Body of pancreas (tissue), 4 donors: ENCODE results near the gene EPYC.

Experiments used
- POLR2A ChIP-seq, 3 donors: fragments of 450-650 bp; IDR thresholded peaks; one replicate each; pipeline ENCODE4 v1.6.1; 2016; ENCODE audit warnings: antibody characterized with exemption in 3 of 3, mild to moderate bottlenecking in 2 of 3
- TF ChIP-seq, protein P1 (sequence below), 7 experiments: fragments of 450-650 bp in 4 of 7; fragments of 200-600 bp in 3 of 7; sonication (generic) in 3 of 7; IDR thresholded peaks; one replicate each; pipeline ENCODE4 v1.5.1; 2016 to 2019; ENCODE audit warnings: antibody characterized with exemption in 7 of 7

DNA sequence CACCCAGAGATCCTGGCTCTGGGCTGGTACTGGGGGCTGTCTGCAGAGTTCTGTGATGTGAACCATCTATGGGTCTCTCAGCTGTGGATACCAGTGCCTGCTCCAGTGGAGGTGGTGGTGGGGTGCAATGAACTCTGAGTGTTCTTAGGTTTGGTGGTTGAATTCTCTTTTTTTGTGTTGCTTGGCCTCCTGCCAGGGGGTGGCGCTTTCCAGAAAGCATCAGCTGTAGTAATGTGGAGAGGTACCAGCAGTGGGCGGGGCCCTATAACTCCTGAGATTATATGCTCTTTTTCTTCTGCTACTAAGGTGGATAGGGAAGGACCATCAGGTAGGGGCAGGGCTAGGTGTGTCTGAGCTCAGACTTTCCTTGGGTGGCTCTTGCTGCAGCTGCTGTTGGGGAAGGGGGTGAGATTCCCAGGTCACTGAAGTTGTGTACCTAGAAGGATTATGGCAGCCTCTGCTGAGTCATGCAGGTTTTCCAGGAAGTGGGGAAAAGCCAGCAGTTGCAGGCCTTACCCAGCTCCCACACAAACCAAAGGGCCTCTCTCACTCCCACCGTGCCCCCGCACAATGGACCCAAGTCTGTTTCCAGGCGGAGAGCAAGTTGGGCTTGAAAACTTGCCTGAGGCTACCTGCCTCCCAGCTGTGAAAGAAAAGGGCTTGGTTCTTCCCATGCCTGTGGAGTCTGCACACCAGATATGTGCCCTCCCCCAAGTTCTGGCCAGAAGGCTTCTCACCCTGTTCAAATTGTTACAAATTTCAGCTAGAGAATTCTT, 68.4 kb downstream of the EPYC start:
- TF ChIP-seq, protein P1, sequence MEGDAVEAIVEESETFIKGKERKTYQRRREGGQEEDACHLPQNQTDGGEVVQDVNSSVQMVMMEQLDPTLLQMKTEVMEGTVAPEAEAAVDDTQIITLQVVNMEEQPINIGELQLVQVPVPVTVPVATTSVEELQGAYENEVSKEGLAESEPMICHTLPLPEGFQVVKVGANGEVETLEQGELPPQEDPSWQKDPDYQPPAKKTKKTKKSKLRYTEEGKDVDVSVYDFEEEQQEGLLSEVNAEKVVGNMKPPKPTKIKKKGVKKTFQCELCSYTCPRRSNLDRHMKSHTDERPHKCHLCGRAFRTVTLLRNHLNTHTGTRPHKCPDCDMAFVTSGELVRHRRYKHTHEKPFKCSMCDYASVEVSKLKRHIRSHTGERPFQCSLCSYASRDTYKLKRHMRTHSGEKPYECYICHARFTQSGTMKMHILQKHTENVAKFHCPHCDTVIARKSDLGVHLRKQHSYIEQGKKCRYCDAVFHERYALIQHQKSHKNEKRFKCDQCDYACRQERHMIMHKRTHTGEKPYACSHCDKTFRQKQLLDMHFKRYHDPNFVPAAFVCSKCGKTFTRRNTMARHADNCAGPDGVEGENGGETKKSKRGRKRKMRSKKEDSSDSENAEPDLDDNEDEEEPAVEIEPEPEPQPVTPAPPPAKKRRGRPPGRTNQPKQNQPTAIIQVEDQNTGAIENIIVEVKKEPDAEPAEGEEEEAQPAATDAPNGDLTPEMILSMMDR (IDR thresholded peaks at IDR 0.05) = no peak
- TF ChIP-seq POLR2A (IDR thresholded peaks at IDR 0.05) = no peak
